Right lobe of liver (tissue), 4 donors: Measurements from ENCODE around the gene SSBP2.

Source experiments
- CTCF ChIP-seq, 4 donors: fragments of 200-600 bp in 3 of 4; fragments of 450-650 bp in 1 of 4; IDR thresholded peaks; one replicate each; pipeline versions ENCODE4 v1.5.1 to v1.8.0; 2016 to 2022; ENCODE audit warnings: antibody characterized with exemption in 4 of 4, mild to moderate bottlenecking in 2 of 4
- POLR2A ChIP-seq: fragments of 450-650 bp; IDR thresholded peaks from one replicate; pipeline ENCODE4 v1.6.1; 2017; ENCODE audit warnings: antibody characterized with exemption, mild to moderate bottlenecking
- donor health status: DM: no; HTN: no; CAD: no.
- donor health status: DM: no; HTN: no; CAD: no.
- donor health status: DM: no; HTN: yes; CAD: no.

GRCh38 chr5:81530919-81531318 is 220.0 kb downstream of the SSBP2 start:
- TF ChIP-seq CTCF (IDR thresholded peaks at IDR 0.05) (no peak), POLR2A (no peak)
